ENCODE data around the gene APBB2. TPM values are rescaled to one million over a fixed set of nuclear protein-coding genes. Genes with fewer than 3 reads are reported as not detected.

Gene APBB2
- total and polyA plus RNA-seq, 2 of the 8 experiments (the other 6 are each of a cell fraction or from before 2014, with no cell fraction given): 58.7 to 59.4 TPM

DNA sequence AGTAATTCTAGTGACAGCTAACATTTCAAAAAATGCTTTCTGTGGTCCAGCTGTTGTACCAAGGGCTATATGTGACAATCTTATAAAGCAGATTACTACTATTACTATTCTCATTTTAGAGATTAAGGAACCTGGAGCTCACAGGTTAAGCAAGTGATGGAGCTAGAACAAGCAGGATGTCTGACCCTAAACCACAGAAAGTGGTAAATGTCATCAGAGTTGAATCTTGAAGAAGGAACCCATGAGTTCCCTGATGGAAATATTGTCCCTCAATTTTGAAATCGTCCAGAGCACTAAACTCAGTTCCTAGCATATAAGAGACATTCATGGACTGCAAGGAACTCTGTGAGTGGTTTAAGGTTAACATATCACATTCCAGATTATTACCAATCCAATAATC is 214.0 kb downstream of the APBB2 start:
- POLR2A ChIA-PET (ENCODE audit: partially characterized antibody): no interaction called here
- Histone ChIP-seq H3K4me3 (ENCODE audit: extremely low read depth in 1 of 4, insufficient read depth in 2 of 4, low read depth in 3 of 4, low read length in 4 of 4) (no peak overlapping the region), H3K18ac (ENCODE audit: extremely low read depth, low read length) (no peak overlapping the region), H4K20me1 (replicated peaks in 1 of 2; ENCODE audit: control insufficient read depth in 1 of 2, insufficient read depth in 2 of 2, low read length in 2 of 2) (peaks cover 0 to 4% of the 10 kb centered on the region in 2 experiments), H2AFZ (ENCODE audit: low read length) (no peak overlapping the region), H3K36me3 (ENCODE audit: control insufficient read depth in 2 of 4, insufficient read depth in 4 of 4, low read length in 3 of 4) (no peaks in the 10 kb centered on the region), H3K9ac (replicated peaks in 1 of 4; ENCODE audit: extremely low read depth in 1 of 4, low read depth in 3 of 4, low read length in 3 of 4) (no peak overlapping the region), H2BK5ac (ENCODE audit: low read depth, low read length) (no peak overlapping the region), H3K27me3 (replicated peaks in 1 of 4; ENCODE audit: control insufficient read depth in 3 of 4, extremely low read depth in 1 of 4, insufficient read depth in 3 of 4, low read length in 3 of 4) (no peaks in the 10 kb centered on the region), H3K79me2 (ENCODE audit: control insufficient read depth in 1 of 2, insufficient read depth in 2 of 2, low read length in 2 of 2) (no peaks in the 10 kb centered on the region), H3K4ac (replicated peaks; ENCODE audit: insufficient read length, low read depth, low read length) (no peak overlapping the region), H3K14ac (ENCODE audit: insufficient read length) (no peak overlapping the region), H2BK20ac (ENCODE audit: low read length) (no peak overlapping the region), H3K9me3 (ENCODE audit: insufficient read depth in 2 of 2, low read depth in 1 of 2, low read length in 1 of 2) (no peaks in the 10 kb centered on the region; a peak in 1 of 4 replicates), H2BK12ac (ENCODE audit: low read depth, low read length) (no peak overlapping the region), H3K4me2 (ENCODE audit: insufficient read depth in 1 of 2, low read depth in 2 of 2, low read length in 2 of 2) (no peak overlapping the region), H2AK5ac (ENCODE audit: low read depth, low read length) (no peak overlapping the region), H3K79me1 (ENCODE audit: low read depth, low read length) (no peaks in the 10 kb centered on the region), H2BK120ac (replicated peaks; ENCODE audit: low read depth, low read length) (no peak overlapping the region), H3K27ac (ENCODE audit: low read depth, low read length) (no peak overlapping the region), H2BK15ac (ENCODE audit: low read length) (no peak overlapping the region), H4K91ac (replicated peaks; ENCODE audit: insufficient read length, low read length) (no peak overlapping the region), H4K8ac (ENCODE audit: extremely low read depth, insufficient read depth, low read length) (no peak overlapping the region), H4K5ac (ENCODE audit: insufficient read length, low read depth, low read length) (no peak overlapping the region), H3K23me2 (ENCODE audit: low read depth, low read length) (no peaks in the 10 kb centered on the region; the same call in 1 of the 2 replicates), H3K56ac (replicated peaks; ENCODE audit: insufficient read length, low read depth, low read length) (no peak overlapping the region), H3K23ac (ENCODE audit: insufficient read length) (no peak overlapping the region), H3K4me1 (replicated peaks in 1 of 4; ENCODE audit: control insufficient read depth in 3 of 4, insufficient read depth in 4 of 4, low read length in 3 of 4) (peaks cover 3 to 4% (median 3%) of the 10 kb centered on the region in 4 experiments; a peak in 4 of 7 replicates)
- CTCF ChIA-PET (ENCODE audit: partially characterized antibody): interaction anchor here (3.2 kb wide), 1 partner anchor 20 kb away, joined by 16 read pairs; no protein-coding TSS in a partner anchor
- WGBS, 2 experiments (ENCODE audit: extremely low coverage in 1 of 2, insufficient coverage in 1 of 2, insufficient read length in 1 of 2, insufficient replicate concordance in 2 of 2, low coverage in 1 of 2, low lambda C conversion rate in 2 of 2, missing lambda C conversion rate in 1 of 2): 64% methylated on average over 1 of the region's 1 CpG; no CpG with 5 or more reads in 1 of the 2 experiments
- no peak for FAIRE-seq
- no peak for DNase-seq (ENCODE audit: low read depth in 1 of 2, low spot score in 2 of 2)
- TF ChIP-seq RBBP5 (IDR thresholded peaks at IDR 0.05; ENCODE audit: borderline replicate concordance, low read depth, low read length) (no peak), CEBPB (IDR thresholded peaks at IDR 0.05; ENCODE audit: low read depth, low read length) (no peak), KDM4A (IDR thresholded peaks at IDR 0.05; ENCODE audit: low read depth, low read length, severe bottlenecking) (no peak), JUN (IDR thresholded peaks at IDR 0.05; ENCODE audit: low read depth, low read length) (no peak), SUZ12 (IDR thresholded peaks at IDR 0.05; ENCODE audit: low read length) (no peak), CTCF (IDR thresholded peaks at IDR 0.05; ENCODE audit: control extremely low read depth in 1 of 3, insufficient read depth in 1 of 3, low read depth in 1 of 3, low read length in 3 of 3) (no peak), FOSL1 (IDR thresholded peaks at IDR 0.05; ENCODE audit: insufficient read depth, low read depth, low read length) (no peak), CHD1 (IDR thresholded peaks at IDR 0.05; ENCODE audit: low read depth, low read length) (no peak), SP2 (IDR thresholded peaks at IDR 0.05; ENCODE audit: low read length) (no peak), POU5F1 (IDR thresholded peaks at IDR 0.05; ENCODE audit: low read depth, low read length) (no peak)
- TF ChIP-seq, protein P1, sequence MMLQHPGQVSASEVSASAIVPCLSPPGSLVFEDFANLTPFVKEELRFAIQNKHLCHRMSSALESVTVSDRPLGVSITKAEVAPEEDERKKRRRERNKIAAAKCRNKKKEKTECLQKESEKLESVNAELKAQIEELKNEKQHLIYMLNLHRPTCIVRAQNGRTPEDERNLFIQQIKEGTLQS (IDR thresholded peaks at IDR 0.05; ENCODE audit: insufficient read depth, low read depth, low read length): no peak

All from H1 (cell line).